Iris pigment epithelial cell (primary cell): ENCODE measurements around the gene REPIN1.

Experiments used
- DNase-seq: peaks from one replicate; pipeline ENCODE4 v3.0.0-alpha.2; 2011; ENCODE audit warnings: low read depth

Gene REPIN1

GRCh38 chr7:150337179-150337578, 31.4 kb upstream of the REPIN1 start:
- DNase-seq: no peak

- no peak for DNase-seq
Measured at GRCh38 chr7:150337659-150338081, 31.0 kb upstream of the REPIN1 start.

GRCh38 chr7:150338166-150338829, 30.3 kb upstream of the REPIN1 start:
- DNase-seq: no peak

- DNase-seq: peak; percentile 24
Measured at GRCh38 chr7:150339409-150339809, 29.2 kb upstream of the REPIN1 start.

GRCh38 chr7:150340024-150340749, 28.4 kb upstream of the REPIN1 start:
- DNase-seq: peak; percentile 27

- no peak for DNase-seq
Measured at GRCh38 chr7:150340875-150341262, 27.8 kb upstream of the REPIN1 start.

GRCh38 chr7:150341263-150342120, 27.1 kb upstream of the REPIN1 start, which contains the start of gene RARRES2:
Gene RARRES2 (minus strand): TSS chr7:150341629. CDS start chr7:150340609, 1,020 bp downstream.
- DNase-seq: no peak

- no peak for DNase-seq
Measured at GRCh38 chr7:150342121-150342408, 26.6 kb upstream of the REPIN1 start.

- no peak for DNase-seq
Measured at GRCh38 chr7:150343225-150343624, 25.4 kb upstream of the REPIN1 start.

GRCh38 chr7:150344299-150344698, 24.3 kb upstream of the REPIN1 start:
- no peak for DNase-seq

- DNase-seq: no peak
Measured at GRCh38 chr7:150345012-150345411, 23.6 kb upstream of the REPIN1 start.

GRCh38 chr7:150346922-150347321, 21.7 kb upstream of the REPIN1 start:
- DNase-seq: no peak

GRCh38 chr7:150351587-150352194, 16.9 kb upstream of the REPIN1 start:
- DNase-seq: peak; percentile 25

GRCh38 chr7:150355666-150356059, 13.0 kb upstream of the REPIN1 start:
- no peak for DNase-seq

GRCh38 chr7:150356265-150356897, 12.2 kb upstream of the REPIN1 start:
- peak; percentile 24 for DNase-seq

GRCh38 chr7:150357270-150357669, 11.4 kb upstream of the REPIN1 start:
- DNase-seq: no peak

- DNase-seq: no peak
Measured at GRCh38 chr7:150357771-150358427, 10.7 kb upstream of the REPIN1 start.

GRCh38 chr7:150358433-150358832, 10.2 kb upstream of the REPIN1 start:
- DNase-seq: no peak

- DNase-seq: no peak
Measured at GRCh38 chr7:150358988-150359621, 9.5 kb upstream of the REPIN1 start.

- no peak for DNase-seq
Measured at GRCh38 chr7:150359622-150360362, 8.8 kb upstream of the REPIN1 start.
